ENCODE results near the gene PADI3.
"Not testable (repeated sequence)": the region's sequence is repeated elsewhere in the genome, so short reads cannot be mapped to it uniquely, and the experiment has no call there.

PADI3 gene

DNA sequence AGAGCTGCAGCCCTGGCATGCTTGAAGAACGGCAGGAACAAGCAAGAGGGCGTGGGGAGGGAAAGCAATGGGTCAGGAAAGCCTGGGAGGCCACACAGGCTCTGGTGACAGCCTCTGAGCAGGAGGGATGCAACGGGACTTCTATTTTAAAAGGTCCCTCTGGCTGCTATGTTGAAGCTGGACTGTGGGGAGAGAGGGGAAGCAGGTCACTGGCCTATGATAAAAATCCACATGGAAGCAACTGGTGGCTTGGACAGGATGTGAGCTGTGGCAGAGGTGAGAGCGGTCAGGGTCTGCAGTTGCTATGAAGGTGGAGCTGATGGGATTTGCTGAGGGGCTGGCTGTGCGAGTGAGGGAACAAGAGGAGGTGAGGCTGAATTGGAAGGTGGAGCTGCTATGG, 32.8 kb upstream of the PADI3 start:
- no peak for DNase-seq (ENCODE audit: low read depth)

DNA sequence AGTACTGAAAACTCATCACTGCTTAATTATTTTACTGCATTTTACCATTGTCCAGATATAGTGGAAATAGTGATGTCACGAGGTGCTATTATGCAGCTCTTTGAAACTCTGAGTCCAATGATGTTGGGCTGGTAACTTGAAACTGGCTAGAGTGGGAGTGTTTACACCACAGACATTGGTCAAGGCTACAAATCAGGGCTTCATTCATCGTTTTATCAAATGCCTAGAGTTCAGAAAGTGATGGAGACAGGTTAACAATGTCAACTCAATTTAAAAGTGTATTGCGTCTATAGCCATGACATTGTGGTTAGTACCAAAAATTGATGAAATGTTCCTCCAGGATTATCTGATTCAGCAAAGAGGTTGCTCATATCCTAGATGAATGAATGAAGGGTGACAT, 31.3 kb upstream of the PADI3 start:
- no peak for DNase-seq (ENCODE audit: low read depth)

DNA sequence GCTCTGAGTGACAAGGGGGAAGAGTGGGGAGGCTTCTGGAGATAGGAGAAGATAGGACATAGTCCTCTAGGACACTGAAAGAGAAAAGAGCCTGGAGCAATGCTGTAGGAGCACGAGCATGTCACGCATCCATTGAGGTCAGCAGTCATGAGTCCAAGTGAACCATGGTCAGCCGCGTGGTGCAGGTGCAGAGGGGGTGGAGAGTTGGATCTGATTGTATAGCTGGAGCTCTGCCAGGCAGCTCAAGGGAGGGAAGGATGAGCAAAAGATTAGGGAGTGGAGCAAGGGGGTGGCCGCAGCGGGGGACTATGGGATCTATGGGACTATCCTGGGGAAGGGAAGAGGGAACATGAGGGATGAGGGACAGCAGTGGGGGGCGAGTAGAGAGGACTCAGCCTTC, 30.0 kb upstream of the PADI3 start:
- no peak for DNase-seq (ENCODE audit: low read depth)

DNA sequence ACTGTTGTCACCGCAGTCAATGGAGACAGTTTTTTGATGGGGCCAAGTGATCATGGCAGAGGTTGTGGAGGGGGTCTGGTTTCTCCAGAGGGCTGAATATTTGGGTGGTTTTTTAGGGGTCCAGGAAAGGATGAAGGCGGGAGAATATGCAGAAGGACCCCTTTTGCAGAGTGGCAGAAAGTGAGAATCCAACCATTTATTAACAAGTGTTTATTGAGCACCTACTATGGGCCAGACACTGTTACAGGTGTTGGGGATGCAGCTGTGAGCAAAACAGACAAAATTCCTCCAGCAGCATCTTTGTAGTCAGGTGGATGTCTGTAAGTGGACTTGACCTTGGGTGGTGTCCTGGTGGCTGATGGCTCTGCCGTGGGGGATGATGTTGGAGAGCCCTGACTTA, 28.6 kb upstream of the PADI3 start:
- no peak for DNase-seq (ENCODE audit: low read depth)

DNA sequence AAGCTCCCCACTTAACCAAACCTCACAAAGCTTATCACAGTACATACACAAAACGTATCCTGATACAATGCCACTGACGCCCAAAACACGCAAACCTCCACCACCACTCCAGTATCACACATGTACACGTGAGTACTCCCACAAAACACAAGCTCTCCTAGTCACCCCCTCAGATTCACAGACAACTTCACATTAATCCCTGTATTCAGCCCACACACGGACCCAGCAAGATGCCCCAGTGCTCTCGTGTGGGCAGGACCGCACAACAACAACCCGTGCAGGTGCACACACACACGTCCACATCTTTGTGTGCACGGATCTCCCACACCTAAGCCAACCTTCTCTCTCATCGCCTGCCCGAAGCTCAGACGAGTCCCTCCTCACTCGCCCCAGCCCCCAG, 26.3 kb upstream of the PADI3 start:
- DNase-seq (ENCODE audit: low read depth): no peak

DNA sequence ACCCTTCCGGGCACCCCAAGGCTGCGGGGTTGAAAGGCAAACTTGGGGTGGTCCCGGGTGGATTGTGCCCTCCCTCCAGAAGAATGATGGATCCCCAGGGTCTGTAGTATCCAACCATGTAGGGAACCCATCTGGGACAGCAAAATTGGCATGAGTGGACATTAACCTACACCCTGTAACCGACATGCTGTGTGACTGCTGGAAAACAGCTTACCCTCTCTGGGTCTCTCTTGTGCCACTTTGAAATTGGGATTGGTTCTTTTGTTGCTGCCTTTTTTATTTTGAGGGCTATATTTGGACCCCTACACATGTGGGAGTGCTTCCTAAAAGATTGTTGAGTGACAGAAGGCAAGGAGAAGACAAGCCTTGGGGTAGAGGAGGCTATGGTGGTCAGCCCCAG, 24.5 kb upstream of the PADI3 start:
- DNase-seq (ENCODE audit: low read depth): no peak

DNA sequence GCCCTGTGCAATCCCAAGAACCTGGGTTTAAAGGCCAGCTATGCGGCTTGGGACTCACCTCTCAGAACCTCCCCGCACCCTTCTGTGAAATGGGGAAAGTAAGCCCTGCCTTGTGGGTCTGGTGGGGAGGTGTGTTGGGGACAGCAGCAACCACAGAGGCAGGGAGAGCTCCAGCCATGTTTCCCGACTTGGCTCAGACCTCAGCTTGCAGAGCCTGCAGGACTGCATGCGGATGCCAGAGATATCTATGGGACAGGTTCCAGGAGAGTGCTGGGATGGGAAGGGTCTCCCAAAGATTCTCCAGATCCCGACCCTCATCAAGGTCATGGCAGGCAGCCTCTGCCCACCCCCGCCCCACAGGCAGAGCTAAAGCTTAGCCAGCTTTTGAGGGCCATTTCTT, 23.8 kb upstream of the PADI3 start:
- no peak for DNase-seq (ENCODE audit: low read depth)

DNA sequence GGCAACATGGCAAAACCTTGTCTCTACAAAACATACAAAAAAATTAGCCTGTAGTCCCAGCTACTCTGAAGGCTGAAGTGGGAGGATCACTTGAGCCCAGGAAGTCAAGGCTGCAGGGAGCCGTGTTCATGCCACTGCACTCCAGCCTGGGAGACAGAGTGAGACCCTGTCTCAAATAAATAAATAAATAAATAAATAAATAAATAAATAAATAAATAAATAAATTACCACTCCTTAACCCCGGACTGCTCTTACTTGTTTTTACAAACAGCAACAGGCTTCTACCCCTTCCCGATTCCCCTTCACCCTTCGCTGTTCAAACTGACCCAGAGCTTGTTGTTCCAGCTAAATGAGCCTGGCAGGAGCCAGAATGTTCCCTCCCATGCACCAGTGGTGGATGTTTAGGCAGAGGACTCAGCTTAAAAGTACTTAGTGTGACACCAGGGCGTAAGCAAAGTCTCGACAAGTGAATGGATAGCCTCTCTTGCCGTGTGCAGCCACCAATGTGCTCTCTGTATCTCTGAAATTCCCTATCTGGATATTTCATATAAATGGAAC, 21.5 kb upstream of the PADI3 start:
- no peak for DNase-seq (ENCODE audit: low read depth)

DNA sequence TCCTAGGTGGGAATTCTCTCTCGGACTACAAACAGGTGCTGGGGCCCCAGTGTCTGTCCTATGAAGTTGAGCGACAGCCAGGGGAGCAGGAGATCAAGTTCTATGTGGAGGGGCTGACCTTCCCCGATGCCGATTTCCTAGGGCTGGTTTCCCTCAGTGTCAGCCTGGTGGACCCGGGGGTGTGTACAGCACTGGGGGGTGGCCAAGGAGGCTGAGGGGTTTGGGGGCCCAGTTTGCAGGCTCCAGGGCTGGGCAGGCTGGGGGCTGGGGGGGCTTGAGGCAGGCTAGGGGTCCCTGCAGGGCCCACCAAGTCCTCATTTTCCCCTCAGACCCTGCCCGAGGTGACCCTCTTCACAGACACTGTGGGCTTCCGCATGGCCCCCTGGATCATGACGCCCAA, 20.3 kb upstream of the PADI3 start:
- no peak for DNase-seq (ENCODE audit: low read depth)

DNA sequence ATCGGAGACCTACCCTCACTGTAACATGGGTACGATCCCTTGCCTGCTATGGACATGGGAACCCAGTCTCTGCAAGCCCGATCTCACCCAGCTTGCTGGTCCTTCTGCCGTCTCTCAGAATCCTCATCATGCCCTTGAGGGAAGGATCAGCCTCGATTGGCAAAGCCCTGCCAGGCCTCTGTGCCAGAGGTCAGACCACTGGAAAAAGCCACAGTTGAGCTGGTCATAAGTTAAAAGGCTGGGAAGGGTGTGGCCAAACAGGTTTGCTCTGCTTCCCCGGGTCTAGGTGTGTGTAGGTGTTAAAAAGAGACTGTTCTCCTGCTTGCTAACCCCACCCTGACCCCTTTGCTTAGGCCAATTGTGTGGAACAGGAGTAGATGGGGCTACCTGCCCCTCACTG, 19.5 kb upstream of the PADI3 start:
- DNase-seq (ENCODE audit: low read depth): no peak

DNA sequence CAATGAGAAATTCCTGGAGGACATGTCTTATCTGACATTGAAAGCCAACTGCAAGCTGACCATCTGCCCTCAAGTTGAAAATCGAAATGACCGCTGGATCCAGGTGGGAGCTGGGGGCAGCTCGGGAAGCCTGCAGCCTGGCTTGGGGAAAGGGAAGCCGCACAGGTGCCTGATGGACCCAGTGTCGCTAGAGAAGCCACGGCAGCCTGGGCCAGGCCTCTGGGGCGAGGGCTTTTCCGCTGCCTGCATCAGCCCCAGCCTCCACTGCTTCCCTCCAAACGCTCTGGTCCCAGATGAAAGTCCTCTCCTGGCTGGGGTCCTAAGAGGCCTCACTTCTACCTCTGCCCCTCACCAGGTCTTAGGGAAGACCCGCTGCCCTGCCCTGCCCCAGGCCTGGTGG, 18.8 kb upstream of the PADI3 start:
- no peak for DNase-seq (ENCODE audit: low read depth)

DNA sequence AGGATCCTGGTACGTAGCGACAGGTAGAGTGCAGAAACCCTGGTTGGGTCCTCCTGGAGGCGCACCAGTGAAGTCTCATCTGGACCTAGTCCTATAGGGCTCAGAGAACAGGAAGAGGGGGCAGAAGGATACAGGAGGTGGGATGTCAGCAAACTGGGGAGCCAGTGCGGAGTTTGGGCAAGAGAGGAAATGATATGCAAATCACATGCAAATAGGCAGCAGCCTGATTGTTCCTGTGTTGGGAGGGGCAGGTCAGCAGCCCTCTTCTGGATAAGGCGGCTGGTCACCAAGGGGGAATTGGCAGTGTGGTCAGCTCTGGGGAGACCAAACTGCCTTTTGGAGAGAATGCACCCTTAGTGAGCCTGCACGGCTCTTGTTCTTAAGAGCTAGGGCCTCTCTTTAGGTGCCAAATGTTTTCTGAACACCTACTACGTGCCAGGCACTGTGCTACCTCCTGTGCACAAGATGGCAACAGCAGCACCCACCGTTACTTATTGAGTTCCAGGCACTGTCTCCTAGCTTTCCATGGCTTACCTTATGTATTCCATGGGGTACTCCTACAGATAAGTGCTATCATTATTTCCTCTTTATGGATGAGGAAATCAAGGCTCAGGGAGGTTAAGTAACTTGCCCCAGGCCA, 18.1 kb upstream of the PADI3 start:
- DNase-seq (ENCODE audit: low read depth): no peak

DNA sequence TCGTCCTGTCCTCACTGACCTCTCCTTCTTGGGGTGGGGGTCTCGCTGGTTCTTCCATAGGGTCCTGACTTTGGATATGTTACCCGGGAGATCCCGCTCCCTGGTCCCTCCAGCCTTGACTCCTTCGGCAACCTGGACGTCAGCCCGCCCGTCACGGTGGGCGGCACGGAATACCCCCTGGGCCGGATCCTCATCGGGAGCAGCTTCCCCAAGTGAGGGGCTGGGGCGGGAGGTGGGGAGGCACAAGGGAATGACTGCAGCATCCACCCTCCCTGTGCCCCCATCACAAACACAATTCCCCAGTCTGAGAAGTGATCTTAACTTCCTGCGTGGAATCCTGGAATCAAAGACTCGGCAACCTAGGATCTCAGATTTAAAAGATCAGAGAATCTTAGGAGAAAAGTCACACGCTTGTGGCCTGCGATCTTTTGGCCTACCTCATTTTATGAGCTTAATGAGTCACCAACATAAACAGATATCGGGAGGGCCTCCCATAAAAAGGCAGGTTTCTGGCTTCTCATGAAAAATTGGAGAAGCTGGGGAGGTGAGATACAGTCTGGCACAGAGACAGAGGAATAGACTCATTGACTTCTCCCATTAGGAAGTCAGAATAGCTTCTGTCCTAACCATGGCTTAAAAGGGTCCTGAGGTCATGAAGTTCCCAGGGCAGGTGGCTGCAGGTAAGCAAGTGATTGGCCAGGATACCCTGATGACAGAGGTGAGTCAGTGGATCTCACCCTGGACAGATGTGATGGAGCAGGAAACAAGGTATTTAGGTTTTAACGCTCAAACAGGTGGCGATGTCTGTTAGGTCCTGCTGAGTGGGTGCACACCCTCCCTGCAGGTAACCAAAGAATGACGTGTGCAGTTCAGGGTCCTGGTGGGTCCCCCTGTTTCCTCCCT, 15.9 kb upstream of the PADI3 start:
- no peak for DNase-seq (ENCODE audit: low read depth)

DNA sequence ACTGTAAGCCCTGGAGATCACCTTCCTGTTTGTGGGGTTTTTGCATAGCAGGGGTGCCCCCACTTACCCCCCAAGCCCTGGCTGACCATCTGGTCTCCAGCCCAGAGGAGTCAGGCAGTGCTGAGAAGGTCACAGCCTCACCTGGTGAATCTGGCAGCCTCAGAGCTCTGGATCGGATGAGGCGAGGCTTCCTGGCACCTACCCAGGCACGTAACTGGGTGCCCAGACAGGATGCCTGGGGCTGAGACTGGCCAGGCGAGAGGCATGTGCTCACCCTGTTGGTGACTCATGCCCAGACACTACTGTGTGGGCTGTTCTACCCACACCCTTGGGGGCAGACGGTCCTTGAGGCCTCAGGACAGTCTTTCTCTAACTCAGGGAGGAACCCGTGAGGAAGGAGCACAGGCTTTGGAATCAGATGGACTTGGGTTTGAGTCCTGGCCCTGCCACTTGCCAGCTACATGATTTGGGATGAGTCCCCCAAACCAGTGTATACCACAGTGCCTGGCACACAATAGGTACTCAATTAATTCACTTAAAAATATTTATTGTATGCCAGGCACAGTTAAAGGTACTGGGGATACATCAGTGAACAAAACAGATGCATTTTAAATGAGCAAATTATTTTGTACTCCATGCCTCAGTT, 15.1 kb upstream of the PADI3 start:
- no peak for DNase-seq (ENCODE audit: low read depth)

DNA sequence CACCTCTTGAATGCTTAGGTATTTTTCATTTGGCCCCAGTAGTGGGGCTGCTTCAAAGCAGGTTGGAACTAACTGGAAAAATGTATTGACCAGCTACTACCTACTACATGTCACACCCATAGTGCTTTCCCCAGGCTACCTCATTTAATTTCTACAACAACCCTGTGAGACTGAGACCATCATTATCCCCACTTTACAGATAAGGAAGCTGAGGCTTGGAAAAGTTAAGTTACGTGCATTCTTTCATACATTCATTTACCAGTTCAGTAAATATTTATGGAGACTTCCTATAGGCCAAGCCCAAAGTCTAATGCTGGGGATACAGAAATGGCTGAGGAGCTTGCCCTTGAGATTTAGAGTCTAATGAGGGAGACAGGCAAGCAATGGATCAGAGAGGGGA, 14.5 kb upstream of the PADI3 start:
- DNase-seq (ENCODE audit: low read depth): no peak

DNA sequence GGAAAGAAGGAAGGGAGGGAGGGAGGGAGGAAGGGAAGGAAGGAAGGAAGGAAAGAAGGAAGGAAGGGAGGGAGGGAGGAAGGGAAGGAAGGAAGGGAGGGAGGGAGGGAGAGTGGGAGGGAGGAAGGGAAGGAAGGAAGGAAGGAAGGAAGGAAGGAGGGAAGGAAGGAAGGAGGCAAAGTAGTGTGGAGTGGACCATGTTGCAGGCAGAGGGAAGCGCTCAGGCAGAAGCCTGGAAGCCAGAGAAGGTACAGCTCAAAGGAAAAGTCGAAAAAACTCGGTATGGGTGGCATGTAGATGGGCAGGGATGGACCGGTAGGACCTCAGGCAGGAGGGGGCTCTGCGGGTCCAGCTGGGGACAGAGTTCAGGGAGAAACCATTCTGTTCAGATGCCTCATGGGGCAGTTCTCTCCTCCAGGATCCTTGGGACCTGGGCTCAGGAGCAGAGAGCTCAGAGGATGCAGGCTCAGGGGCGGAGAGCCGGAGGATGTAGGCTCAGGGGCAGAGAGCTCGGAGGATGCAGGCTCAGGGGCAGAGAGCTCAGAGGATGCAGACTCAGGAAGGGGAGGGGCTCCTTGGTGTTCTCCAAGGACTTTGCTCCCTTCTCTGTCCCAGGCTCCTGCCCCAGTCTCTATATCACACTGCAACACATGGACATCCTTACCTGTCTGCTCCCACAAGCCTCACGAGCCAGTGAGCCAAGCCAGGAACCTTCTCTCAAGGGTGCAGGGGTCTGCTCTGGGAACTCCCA, 13.6 kb upstream of the PADI3 start:
- DNase-seq (ENCODE audit: low read depth): no peak

DNA sequence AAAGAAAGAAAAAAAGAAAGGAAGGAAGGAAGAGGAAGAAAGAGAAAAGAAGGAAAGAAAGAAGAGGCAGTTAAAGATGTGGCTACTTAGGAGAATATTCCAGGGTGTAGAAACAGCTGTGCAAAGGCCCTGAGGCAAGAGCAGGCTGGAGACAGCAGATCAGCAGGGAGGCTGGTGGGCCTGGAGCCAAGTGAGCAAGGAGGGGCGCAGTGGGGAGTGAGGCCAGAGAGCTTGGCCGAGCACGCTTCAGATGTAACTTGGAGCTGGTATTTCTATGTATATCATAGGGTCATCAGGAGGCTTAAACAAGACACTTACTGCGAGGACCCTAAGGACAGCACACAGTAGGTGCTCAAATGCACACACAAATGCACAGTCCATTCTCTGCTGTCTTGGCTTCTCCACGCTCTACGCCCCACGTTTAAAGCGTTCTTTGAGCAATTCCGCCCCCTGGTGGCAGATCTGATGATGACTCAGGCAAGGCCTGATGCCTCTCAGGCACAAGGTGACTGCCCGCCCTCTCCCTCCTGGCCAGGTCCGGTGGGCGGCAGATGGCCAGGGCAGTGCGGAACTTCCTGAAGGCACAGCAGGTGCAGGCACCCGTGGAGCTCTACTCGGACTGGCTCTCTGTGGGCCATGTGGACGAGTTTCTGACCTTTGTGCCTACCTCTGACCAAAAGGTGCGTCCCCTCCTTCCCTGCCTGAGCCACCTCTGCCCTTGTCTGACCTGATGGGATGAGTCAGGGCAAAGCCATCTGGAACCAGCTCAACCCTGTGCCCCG, 11.9 kb upstream of the PADI3 start:
- DNase-seq (ENCODE audit: low read depth): peak; percentile 60

DNA sequence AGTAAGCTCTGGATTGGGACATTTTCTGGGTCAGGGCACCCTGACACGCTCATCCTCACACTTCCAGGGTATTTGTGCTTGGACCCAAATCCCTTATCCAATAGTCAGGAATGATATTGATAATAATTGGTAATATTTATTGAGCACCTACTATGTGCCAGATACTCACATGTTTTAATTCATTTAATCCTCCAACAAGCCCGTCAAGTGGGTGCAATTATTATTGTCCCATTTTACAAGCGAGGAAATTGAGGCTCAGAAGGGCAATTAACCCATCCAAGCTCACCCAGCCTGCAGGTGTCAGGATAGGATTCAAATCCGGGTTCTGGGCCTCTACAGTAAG, 11.4 kb upstream of the PADI3 start:
- no peak for DNase-seq (ENCODE audit: low read depth)

DNA sequence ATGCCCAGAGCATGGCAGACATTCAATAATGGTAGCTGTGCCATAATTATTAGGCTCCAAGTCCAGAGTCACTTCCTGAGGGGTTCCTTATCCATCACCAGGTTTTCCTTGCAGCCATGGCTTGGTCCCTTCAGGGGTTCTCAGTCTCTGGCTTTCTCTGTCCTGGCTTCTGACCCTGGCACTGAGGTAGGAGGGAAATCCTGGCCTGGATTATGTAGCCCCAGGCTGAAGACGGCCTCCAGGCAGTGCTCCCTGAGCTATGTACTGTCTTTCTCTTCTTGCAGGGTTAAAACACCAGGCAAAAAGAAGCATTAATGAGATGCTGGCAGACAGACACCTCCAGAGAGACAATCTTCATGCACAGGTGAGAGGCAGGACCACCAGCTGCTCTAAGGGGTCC, 9.5 kb upstream of the PADI3 start:
- DNase-seq (ENCODE audit: low read depth): no peak

DNA sequence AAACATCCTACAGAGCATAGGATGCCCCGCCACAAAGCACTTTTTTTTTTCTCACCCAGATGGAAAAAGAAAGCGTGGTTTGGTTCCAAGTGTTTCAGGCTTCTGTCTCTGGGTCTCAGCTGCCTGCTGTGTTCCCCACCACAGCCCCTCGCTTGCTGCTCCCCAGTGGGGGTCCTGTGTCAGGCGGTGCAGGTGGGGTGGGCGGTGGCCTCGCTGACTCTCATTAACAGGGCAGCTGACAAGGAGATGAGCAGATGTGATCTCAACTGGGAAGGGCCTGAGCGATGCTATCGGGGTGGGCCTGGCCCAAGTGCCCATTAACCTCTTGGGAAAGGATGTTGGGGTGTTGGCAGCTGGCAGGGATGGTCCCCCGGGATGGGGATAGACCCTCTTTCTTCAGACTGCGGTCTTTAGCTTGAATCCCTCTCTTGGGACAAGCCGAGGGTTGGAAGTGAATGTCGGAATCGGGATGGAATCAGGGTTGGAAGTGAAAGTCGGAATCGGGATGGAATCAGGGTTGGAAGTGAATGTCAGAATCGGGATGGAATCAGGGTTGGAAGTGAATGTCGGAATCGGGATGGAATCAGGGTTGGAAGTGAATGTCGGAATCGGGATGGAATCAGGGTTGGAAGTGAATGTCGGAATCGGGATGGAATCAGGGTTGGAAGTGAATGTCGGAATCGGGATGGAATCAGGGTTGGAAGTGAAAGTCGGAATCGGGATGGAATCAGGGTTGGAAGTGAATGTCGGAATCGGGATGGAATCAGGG, 7.7 kb upstream of the PADI3 start:
- DNase-seq (ENCODE audit: low read depth): not testable (repeated sequence)

DNA sequence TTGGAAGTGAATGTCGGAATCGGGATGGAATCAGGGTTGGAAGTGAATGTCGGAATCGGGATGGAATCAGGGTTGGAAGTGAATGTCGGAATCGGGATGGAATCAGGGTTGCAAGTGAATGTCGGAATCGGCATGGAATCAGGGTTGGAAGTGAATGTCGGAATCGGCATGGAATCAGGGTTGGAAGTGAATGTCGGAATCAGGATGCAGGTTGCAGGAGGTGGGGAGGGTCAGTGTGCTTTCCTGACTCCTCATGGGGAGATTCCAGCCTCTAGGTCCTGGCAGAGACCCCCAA, 7.2 kb upstream of the PADI3 start:
- not testable (repeated sequence) for DNase-seq (ENCODE audit: low read depth)

Data from activated T-helper 1 cell treated with Interleukin-2 at 50 U/mL for 16 hours (primary cell).